GM21576 (cell line): ENCODE data around the gene LIMCH1.
"Not testable (repeated sequence)": the region's sequence is repeated elsewhere in the genome, so short reads cannot be mapped to it uniquely, and the experiment has no call there.

ENCODE experiments used
- ATAC-seq: cut with Tn5 transposase; IDR thresholded peaks from one replicate; pipeline ENCODE4 v1.9.1; 2021; ENCODE audit warnings: mild to moderate bottlenecking, moderate library complexity; ENCODE audit not compliant: unreplicated experiment

LIMCH1 gene

GRCh38 chr4:41668024-41668423, 130.1 kb downstream of the LIMCH1 start:
- no peak for ATAC-seq

GRCh38 chr4:41670530-41670929, 132.6 kb downstream of the LIMCH1 start:
- ATAC-seq = no peak

GRCh38 chr4:41670982-41671381, 133.0 kb downstream of the LIMCH1 start:
- ATAC-seq = no peak

- ATAC-seq = no peak
Measured at GRCh38 chr4:41678086-41678816, 140.3 kb downstream of the LIMCH1 start.

- ATAC-seq = no peak
Measured at GRCh38 chr4:41678951-41679350, 141.0 kb downstream of the LIMCH1 start.

GRCh38 chr4:41679991-41680390, 142.0 kb downstream of the LIMCH1 start:
- ATAC-seq = no peak

- ATAC-seq = no peak
Measured at GRCh38 chr4:41681054-41681453, 143.1 kb downstream of the LIMCH1 start.

- no peak for ATAC-seq
Measured at GRCh38 chr4:41683326-41683725, 145.4 kb downstream of the LIMCH1 start.

- no peak for ATAC-seq
Measured at GRCh38 chr4:41686893-41687292, 148.9 kb downstream of the LIMCH1 start.

- ATAC-seq = no peak
Measured at GRCh38 chr4:41687971-41688370, 150.0 kb downstream of the LIMCH1 start.

GRCh38 chr4:41692717-41693345, 154.9 kb downstream of the LIMCH1 start:
- ATAC-seq = peak; percentile 78

GRCh38 chr4:41693629-41694028, 155.7 kb downstream of the LIMCH1 start:
- no peak for ATAC-seq

- ATAC-seq = no peak
Measured at GRCh38 chr4:41696131-41696530, 158.2 kb downstream of the LIMCH1 start.

GRCh38 chr4:41696763-41697162, 158.8 kb downstream of the LIMCH1 start:
- no peak for ATAC-seq

- ATAC-seq = no peak
Measured at GRCh38 chr4:41701983-41702382, 164.0 kb downstream of the LIMCH1 start.

- ATAC-seq = no peak
Measured at GRCh38 chr4:41702770-41703169, 164.8 kb downstream of the LIMCH1 start.

- ATAC-seq = no peak
Measured at GRCh38 chr4:41703785-41704184, 165.8 kb downstream of the LIMCH1 start.

- no peak for ATAC-seq
Measured at GRCh38 chr4:41709844-41710481, 172.0 kb downstream of the LIMCH1 start.

GRCh38 chr4:41711654-41712053, 173.7 kb downstream of the LIMCH1 start:
- ATAC-seq = not testable (repeated sequence)

- ATAC-seq = no peak
Measured at GRCh38 chr4:41712425-41712824, 174.5 kb downstream of the LIMCH1 start.

- no peak for ATAC-seq
Measured at GRCh38 chr4:41713768-41714167, 175.8 kb downstream of the LIMCH1 start.

GRCh38 chr4:41714364-41715000, 176.5 kb downstream of the LIMCH1 start:
- ATAC-seq = no peak
